Dermis blood vessel endothelial cell (primary cell): ENCODE measurements around the gene TMEM256. TPM values are rescaled to one million over a fixed set of nuclear protein-coding genes. Genes with fewer than 3 reads are reported as not detected.

Experiments
- total RNA-seq: library from RNA; depleted of rRNA; stranded (reverse); fragments of >200 nt; gene quantifications from 2 replicates; pipeline ENCODE4 v1.2.3, GENCODE V29; 2014

TMEM256 gene
- total RNA-seq, 1 donor from 2014 or later = 112 TPM

Other genes starting within 250 kb of the TMEM256 start
- 9.5 and 18.2 TPM in 2 replicates for gene ASGR1, start 224.7 kb downstream of the TMEM256 start, total RNA-seq
- 13.4 and 21.5 TPM in 2 replicates for gene DLG4, start 184.3 kb downstream of the TMEM256 start, total RNA-seq
- 196 and 385 TPM in 2 replicates for gene ACADVL, start 184.2 kb downstream of the TMEM256 start, total RNA-seq
- 32.8 and 45.7 TPM in 2 replicates for gene DVL2, start 169.6 kb downstream of the TMEM256 start, total RNA-seq
- gene PHF23, start 164.6 kb downstream of the TMEM256 start, total RNA-seq = 41.4 and 42.8 TPM in 2 replicates
- gene GABARAP, start 161.6 kb downstream of the TMEM256 start, total RNA-seq = 148 and 196 TPM in 2 replicates
- gene CTDNEP1, start 152.4 kb downstream of the TMEM256 start, total RNA-seq = 25.2 and 56.5 TPM in 2 replicates
- gene ELP5, start 151.9 kb downstream of the TMEM256 start, total RNA-seq = 33.0 and 52.2 TPM in 2 replicates
- gene CLDN7, start 141.6 kb downstream of the TMEM256 start, total RNA-seq = 2.4 and 5.3 TPM in 2 replicates
- 0.28 and 0.34 TPM in 2 replicates for gene SLC2A4, start 122.4 kb downstream of the TMEM256 start, total RNA-seq
- gene YBX2, start 109.5 kb downstream of the TMEM256 start, total RNA-seq = 0.17 TPM in 1 of 2 replicates, not detected in the other
- 416 and 525 TPM in 2 replicates for gene EIF5A, start 96.5 kb downstream of the TMEM256 start, total RNA-seq
- gene GPS2, start 88.7 kb downstream of the TMEM256 start, total RNA-seq = 45.2 and 45.6 TPM in 2 replicates
- gene NEURL4, start 74.8 kb downstream of the TMEM256 start, total RNA-seq = 17.3 and 23.3 TPM in 2 replicates
- gene ACAP1, start 67.6 kb downstream of the TMEM256 start, total RNA-seq = not detected in 2 replicates
- 2.6 and 3.2 TPM in 2 replicates for gene KCTD11, start 51.9 kb downstream of the TMEM256 start, total RNA-seq
- not detected in 2 replicates for gene TMEM95, start 48.9 kb downstream of the TMEM256 start, total RNA-seq
- gene TNK1, start 23.0 kb downstream of the TMEM256 start, total RNA-seq = 2.2 and 3.6 TPM in 2 replicates
- gene PLSCR3, start 9.6 kb downstream of the TMEM256 start, total RNA-seq = 21.3 and 34.1 TPM in 2 replicates
- 2.7 and 5.5 TPM in 2 replicates for gene NLGN2, start 3.7 kb upstream of the TMEM256 start, total RNA-seq
- gene SPEM1, start 16.2 kb upstream of the TMEM256 start, total RNA-seq = not detected in 2 replicates
- gene SPEM2, start 21.5 kb upstream of the TMEM256 start, total RNA-seq = not detected in 2 replicates
- not detected in 2 replicates for gene SPEM3, start 24.8 kb upstream of the TMEM256 start, total RNA-seq
- gene TMEM102, start 31.3 kb upstream of the TMEM256 start, total RNA-seq = 11.3 and 12.9 TPM in 2 replicates
- gene FGF11, start 35.4 kb upstream of the TMEM256 start, total RNA-seq = 0.28 and 0.51 TPM in 2 replicates
- 4.6 and 5.8 TPM in 2 replicates for gene CHRNB1, start 41.0 kb upstream of the TMEM256 start, total RNA-seq
- gene ZBTB4, start 75.5 kb upstream of the TMEM256 start, total RNA-seq = 10.4 and 16.4 TPM in 2 replicates
- gene SLC35G6, start 77.3 kb upstream of the TMEM256 start, total RNA-seq = not detected in 2 replicates
- gene POLR2A, start 80.3 kb upstream of the TMEM256 start, total RNA-seq = 81.2 and 139 TPM in 2 replicates
- 9.2 and 26.1 TPM in 2 replicates for gene TNFSF12, start 145.0 kb upstream of the TMEM256 start, total RNA-seq
- 0.88 and 1.2 TPM in 2 replicates for gene TNFSF13, start 154.7 kb upstream of the TMEM256 start, total RNA-seq
- gene SENP3, start 157.8 kb upstream of the TMEM256 start, total RNA-seq = 79.8 and 89.3 TPM in 2 replicates
- gene CD68, start 175.5 kb upstream of the TMEM256 start, total RNA-seq = 0.17 and 2.1 TPM in 2 replicates
- gene MPDU1, start 179.8 kb upstream of the TMEM256 start, total RNA-seq = 113 and 133 TPM in 2 replicates
- 0.14 and 0.17 TPM in 2 replicates for gene SOX15, start 186.0 kb upstream of the TMEM256 start, total RNA-seq
- gene FXR2, start 210.8 kb upstream of the TMEM256 start, total RNA-seq = 38.8 and 51.1 TPM in 2 replicates
- 20.8 and 31.5 TPM in 2 replicates for gene SAT2, start 223.7 kb upstream of the TMEM256 start, total RNA-seq
- 0.51 TPM in 1 of 2 replicates, not detected in the other for gene SHBG, start 226.0 kb upstream of the TMEM256 start, total RNA-seq
- gene ATP1B2, start 246.8 kb upstream of the TMEM256 start, total RNA-seq = not detected in 2 replicates